HG02763 (cell line): ENCODE results near the gene TMEM87B.

Source experiments
- ATAC-seq: cut with Tn5 transposase; IDR thresholded peaks from one replicate; pipeline ENCODE4 v1.9.1; 2021; ENCODE audit warnings: mild to moderate bottlenecking, moderate library complexity; ENCODE audit not compliant: unreplicated experiment

The TMEM87B gene

GRCh38 chr2:112163541-112163981 is 108.5 kb downstream of the TMEM87B start:
- no peak for ATAC-seq

- ATAC-seq, result no peak
These were observed 109.8 kb downstream of the TMEM87B start for GRCh38 chr2:112164876-112165275.

- ATAC-seq, result no peak
These were observed 110.2 kb downstream of the TMEM87B start for GRCh38 chr2:112165296-112165695.

GRCh38 chr2:112166806-112167499 is 111.9 kb downstream of the TMEM87B start:
- ATAC-seq, result no peak

GRCh38 chr2:112168422-112169124 is 113.5 kb downstream of the TMEM87B start:
- no peak for ATAC-seq
